Myocyte (in vitro differentiated cells): ENCODE results near the gene IL1A. TPM values are rescaled to one million over a fixed set of nuclear protein-coding genes. Genes with fewer than 3 reads are reported as not detected.
"Not testable (repeated sequence)": the region's sequence is repeated elsewhere in the genome, so short reads cannot be mapped to it uniquely, and the experiment has no call there.

Experiments used
- DNase-seq: peaks from one replicate; pipeline ENCODE4 v3.0.0-alpha.2; 2012; ENCODE audit warnings: low read depth
- polyA plus RNA-seq: library from polyadenylated mRNA; unstranded; fragments of >200 nt; gene quantifications from one replicate; pipeline ENCODE4 v1.2.1, GENCODE V29; 2012; ENCODE audit warnings: missing spikeins
- total RNA-seq: library from RNA; depleted of rRNA; stranded (reverse); fragments of >200 nt; gene quantifications from 2 replicates; pipeline ENCODE4 v1.2.3, GENCODE V29; 2014

Gene IL1A, protein sequence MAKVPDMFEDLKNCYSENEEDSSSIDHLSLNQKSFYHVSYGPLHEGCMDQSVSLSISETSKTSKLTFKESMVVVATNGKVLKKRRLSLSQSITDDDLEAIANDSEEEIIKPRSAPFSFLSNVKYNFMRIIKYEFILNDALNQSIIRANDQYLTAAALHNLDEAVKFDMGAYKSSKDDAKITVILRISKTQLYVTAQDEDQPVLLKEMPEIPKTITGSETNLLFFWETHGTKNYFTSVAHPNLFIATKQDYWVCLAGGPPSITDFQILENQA
- not detected in 2 replicates for total RNA-seq
- not detected for polyA plus RNA-seq

DNA sequence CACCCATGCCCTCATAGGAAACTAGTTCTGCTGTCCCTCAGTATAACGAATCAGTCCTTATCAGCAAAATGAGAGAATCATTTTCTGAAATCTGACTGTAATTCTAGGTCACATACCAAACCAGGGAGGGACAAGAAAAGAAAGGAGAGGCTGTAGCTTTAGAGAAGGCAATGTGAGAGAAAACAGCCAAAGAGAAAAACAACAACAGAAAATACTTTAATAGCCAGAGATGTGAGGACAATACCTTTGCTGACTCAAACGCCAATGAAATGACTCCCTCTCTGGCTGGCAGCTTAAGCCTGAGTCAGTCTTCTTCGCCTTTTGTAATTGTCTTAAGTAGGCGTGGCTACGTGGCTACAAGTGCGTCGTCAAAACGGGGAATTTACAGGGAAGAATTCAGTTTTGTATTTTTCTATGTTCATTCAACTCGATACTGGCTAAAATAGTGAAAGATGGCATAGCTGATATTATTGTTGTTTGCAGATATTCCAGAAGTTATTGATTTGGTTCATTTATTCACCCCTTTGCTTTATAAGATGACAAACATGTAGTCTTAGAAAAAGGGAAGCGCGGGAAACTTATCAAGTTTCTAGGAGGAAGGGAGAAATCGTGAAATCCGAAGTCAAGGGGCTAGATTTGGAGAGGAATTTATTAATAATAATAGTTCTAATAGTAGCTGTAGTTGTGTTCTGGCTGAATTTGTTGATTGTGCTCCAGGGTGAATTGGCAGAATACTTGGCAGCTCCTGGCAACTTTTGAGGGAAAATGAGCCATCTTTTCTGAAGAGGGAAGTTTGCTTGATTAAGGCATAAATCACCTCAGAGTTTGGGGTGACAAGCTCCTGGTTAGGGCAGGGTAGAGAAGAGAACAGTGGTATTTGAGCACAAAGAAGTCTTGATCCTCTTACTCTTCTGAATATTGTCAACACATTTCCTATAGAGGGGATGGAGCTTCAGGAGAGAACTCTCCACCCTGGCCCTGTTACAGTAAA, at the start of gene IL1A:
Gene IL1A, minus strand, starts transcription at position 295 of the 991 bp plus-strand sequence. CDS start 723 bp downstream, outside the sequence.
- peak; percentile 22 for DNase-seq

DNA sequence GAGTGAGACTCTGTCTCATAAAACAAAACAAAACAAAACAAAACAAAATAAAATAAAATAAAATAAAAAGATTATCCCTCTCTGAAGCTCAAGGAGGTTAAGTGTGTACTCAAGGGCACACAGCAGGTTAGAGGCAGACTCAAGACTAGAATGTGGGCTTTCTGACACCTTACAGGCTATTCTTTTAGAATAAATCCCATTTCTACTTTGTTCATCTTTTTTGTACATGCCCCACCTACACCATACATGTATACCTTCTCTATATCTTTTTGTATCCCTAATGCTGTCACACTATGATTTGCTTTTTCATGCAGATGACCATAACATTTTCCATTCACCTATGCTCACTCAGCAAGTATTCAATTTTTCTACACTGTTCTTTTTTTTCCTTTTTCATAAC, 49.7 kb upstream of the IL1A start:
- DNase-seq: no peak

DNA sequence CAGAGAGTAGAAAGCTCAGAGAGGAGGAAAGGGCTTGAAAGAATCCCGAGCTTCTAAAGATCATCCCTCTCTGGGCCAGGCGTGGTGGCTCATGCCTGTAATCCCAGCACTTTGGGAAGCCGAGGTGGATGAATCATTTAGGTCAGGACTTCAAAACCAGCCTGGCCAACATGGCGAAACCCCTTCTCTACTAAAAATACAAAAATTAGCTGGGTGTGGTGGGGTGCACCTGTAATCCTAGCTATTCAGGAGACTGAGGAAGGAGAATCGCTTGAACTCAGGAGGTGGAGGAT, 49.3 kb upstream of the IL1A start:
- DNase-seq: not testable (repeated sequence)

DNA sequence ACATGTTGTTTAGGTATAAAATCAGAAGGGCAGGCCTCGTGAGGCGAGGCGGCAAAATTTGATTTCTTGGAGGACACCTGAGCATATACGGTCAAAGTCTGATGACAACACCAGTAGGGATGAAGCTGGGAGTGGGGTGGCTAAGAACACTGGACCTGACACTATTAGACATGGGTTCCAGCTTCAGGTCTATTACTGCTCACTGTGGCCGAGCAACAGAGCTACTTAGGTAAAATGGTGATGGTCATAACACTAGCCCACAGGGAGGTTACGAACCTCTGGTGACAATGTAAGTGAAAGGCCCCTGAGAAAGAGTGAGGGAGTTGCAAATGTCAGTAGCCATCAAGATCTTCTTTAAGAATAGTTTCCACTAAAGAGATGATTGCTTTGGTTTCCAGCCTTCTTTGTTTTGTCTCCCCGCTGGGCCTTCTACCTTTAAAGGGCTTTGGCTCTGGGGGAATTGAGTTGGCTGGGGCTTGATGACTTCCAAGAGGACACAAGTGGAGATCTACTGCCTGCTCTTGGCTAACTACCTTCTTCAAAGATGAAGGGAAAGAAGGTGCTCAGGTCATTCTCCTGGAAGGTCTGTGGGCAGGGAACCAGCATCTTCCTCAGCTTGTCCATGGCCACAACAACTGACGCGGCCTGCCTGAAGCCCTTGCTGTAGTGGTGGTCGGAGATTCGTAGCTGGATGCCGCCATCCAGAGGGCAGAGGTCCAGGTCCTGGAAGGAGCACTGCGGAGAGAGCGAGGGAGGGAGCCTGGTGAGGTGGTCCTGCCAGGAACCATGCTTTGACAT, 48.7 kb upstream of the IL1A start:
- DNase-seq: no peak

DNA sequence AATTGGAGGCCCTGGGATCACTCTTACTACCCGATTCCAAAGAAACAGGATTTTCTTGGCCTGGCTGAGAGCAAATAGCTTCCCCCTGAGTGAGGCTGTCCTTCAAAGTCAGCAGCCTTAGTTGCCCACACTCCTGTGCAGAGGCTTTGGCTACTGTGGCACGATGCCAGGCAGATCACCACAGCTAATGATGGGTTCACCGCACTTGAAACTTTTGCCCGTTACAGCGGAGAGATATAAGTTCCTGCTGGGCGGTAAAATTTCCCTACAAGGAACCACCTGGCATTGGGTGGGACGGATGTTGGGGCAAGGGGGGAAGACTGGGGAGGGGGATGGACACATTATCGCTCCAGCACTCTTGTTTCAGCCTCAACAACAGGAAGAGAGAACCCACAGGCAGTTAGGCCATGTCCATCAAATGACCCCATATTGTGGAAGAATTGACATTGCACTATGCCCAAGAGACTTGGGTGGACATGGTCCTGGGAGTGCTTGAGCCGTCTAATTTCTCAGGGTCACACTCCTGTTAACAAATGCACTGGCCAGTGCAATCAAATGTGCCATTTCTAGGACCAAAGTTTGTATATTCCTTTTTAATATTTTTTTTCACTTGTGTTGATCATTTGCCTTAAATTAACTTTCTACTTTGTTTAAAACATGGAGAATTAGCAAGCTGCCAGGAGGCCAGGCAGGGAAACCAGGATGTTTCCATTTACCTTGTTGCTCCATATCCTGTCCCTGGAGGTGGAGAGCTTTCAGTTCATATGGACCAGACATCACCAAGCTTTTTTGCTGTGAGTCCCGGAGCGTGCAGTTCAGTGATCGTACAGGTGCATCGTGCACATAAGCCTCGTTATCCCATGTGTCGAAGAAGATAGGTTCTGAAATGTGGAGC, 47.9 kb upstream of the IL1A start:
- no peak for DNase-seq

DNA sequence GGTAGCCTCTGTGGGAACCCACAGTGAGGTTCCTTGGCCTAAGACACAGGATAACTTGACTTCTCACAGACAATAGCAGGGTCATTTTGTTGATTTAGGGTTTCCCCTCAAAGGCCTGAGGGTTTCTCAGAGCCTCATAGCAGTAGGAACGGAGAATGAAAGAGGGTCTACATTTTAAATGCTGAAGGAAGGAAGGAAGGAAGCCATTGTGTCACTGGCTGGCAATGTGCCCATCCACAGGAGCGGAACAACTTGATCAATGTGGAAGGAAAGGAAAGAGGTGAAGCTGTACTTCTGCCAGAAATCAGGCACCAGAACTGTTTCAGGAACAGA, 47.2 kb upstream of the IL1A start:
- DNase-seq: no peak

DNA sequence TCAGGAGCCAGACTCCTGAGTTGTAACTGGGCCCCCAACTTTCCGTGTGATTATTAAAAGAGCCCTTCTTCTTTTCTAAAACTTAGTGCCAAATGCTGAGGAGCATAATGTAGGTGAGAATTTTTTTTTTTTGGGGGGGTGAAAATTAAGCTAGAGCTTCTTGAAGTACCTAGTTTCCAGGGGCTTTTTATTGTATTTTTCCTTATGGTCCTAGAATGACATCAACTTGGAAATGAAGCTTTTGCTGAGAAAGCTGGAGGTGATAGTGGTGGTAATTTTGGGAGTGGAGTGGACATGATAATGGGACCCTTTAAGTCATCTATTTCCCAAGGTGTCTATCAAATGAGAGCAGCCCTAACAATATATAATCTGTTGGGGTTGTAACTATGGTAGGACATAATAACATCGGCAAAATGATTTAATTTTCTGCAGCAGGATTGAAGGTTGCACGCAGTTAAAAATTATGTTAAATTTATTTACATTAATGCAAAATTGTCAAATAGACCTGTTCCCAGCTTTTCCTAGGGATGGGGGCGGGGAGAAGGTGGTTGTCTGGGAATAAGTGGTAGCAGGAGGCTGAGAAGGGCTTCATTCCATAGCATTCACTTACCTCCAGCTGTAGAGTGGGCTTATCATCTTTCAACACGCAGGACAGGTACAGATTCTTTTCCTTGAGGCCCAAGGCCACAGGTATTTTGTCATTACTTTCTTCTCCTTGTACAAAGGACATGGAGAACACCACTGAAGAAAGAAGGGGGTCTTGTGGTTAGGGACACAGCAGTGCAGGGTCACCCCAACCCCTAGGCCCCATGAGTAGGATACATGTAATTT, 46.6 kb upstream of the IL1A start:
- DNase-seq: no peak

DNA sequence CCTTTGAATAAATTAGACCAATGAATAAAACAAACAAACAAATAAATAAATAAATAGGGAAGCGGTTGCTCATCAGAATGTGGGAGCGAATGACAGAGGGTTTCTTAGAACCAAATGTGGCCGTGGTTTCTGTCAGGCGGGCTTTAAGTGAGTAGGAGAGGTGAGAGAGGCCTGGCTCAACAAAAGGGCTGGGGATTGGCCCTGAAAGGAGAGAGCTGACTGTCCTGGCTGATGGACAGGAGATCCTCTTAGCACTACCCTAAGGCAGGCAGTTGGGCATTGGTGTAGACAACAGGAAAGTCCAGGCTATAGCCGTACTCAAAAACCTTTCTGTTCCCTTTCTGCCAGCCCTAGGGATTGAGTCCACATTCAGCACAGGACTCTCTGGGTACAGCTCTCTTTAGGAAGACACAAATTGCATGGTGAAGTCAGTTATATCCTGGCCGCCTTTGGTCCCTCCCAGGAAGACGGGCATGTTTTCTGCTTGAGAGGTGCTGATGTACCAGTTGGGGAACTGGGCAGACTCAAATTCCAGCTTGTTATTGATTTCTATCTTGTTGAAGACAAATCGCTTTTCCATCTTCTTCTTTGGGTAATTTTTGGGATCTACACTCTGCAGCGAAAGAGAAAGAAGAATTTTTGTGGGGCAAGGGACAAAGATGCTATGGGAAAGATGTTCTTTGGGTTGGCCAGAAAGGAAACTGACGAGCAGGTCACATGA, 45.8 kb upstream of the IL1A start:
- DNase-seq: no peak

DNA sequence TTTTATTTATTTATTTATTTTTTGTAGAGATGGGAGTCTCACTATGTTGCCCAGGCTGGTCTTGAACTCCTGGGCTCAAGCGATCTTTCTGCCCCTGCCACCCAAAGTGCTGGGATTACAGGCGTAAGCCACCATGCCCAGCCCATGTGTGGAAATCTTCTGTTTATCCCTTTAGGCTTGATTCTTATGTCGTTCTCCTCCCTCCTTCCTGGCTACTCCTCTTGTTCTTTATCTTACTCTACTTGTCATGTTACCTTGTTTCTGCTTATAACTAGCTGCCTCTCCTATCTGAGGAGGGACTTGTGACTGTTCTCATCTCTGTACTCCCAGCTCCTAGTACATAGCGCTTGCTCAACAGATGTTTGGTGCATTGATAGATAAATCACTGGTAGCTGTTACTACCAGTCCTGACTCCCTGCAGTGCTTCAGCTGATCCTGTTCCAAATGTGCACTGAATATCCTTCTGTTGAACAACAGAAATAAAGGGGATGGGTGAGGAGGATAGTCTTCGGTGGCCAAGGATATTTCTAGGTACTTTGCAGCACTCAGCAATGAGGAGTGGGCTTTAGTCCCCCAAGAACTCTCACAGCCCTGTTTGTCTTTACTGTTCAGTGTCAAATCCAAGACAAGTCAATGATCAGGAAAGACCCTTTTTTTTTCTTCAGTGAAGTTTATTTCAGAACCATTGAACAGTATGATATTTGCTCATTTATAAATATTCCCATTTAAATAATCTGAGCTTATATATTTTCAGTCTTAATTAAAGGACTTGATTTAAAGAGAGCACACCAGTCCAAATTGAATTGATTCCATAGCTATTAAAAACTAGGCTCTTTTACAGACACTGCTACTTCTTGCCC, 45.0 kb upstream of the IL1A start:
- DNase-seq: no peak

DNA sequence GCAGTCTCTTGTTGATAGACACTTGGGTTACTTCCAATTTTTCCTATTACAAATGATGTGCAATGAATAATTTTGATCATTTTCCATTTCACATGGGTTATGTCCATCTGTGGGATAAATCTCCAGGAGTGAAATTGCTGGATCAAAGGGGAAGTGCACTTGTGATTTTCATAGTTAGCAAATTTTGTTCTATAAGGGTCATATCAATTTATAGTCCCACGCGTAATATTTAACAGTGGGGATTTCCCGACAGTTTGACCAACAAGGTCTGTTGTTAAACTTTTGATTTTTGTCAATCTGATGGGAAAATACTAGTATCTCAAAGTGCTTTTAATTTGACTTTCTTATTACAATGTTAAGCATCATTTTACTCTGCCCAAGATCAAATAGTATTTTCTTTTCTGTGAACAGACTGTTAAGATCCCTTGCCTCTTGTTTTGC, 44.0 kb upstream of the IL1A start:
- DNase-seq: no peak

DNA sequence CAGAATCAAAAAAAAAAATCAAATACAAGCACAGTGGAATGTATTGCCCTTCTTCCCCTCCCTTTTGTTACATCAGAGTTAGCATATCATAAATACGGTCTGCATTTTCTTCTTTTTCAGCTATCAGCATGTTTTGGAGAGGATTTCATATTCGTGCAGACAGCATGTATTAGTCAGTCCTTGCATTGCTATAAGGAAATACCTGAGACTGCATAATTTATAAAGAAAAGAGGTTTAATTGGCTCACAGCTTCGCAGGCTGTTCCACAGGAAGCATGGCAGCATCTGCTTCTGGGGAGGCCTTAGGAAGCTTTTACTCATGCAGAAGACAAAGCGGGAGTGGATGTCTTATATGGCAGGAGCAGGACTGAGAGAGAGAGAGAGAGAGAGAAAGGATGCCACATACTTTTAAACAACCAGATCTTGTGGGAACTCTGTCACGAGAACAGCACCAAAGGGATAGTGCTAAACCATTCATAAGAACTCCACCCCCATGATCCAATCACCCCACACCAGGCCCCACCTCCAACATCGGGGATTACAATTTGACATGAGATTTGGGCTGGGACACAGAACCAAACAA, 43.4 kb upstream of the IL1A start:
- DNase-seq: no peak

DNA sequence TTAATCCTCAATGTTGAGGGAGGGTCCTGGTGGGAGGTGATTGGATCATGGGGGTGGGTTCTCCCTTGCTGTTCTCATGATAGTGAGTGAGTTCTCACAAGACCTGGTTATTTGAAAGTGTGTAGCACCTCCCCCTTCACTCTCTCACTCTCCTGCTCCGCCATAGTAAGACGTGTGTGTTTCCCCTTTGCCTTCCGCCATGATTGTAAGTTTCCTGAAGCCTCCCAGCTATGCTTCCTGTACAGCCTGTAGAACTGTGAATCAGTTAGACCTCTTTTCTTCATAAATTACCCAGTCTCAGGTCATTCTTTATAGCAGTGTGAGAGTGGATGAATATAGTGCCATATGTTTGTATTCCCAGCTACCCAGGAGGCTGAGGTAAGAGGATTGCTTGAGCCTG, 42.7 kb upstream of the IL1A start:
- no peak for DNase-seq

DNA sequence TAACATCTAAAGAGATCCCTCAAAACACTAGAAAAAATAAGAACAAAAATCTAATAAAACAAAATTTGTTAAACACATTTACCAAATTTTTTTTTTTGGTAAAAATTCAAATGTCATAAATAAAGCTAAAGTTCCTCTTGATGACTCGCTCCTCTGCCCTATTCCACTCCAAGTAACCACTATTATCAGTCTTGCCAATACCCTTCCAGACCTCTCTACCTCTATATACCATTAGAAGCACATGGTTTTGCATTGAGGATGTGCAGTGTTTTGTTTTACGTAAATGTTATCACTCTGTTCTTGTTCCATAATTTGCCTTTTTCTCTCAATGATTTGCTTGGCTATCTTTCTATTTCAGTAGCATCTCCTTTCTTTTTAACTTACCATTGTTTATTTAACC, 41.4 kb upstream of the IL1A start:
- DNase-seq: no peak

DNA sequence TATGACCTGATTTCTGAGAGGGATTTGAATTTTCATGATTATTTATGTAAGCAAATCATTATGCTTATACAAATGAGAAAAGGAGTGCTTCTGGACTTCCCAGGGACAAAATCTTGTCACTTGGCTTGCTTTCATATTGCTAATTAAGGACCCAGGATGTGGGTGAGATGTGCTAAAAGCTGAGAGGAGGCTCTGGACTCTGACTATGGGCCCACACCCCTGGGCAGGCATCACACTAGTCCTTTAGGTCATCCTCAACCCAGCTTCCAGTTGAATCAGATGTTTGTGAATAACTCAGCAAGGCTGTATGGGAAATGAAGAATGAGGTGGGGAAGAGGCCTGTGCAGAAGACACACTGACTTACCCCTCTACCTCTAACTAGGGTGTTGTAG, 40.4 kb upstream of the IL1A start:
- no peak for DNase-seq

DNA sequence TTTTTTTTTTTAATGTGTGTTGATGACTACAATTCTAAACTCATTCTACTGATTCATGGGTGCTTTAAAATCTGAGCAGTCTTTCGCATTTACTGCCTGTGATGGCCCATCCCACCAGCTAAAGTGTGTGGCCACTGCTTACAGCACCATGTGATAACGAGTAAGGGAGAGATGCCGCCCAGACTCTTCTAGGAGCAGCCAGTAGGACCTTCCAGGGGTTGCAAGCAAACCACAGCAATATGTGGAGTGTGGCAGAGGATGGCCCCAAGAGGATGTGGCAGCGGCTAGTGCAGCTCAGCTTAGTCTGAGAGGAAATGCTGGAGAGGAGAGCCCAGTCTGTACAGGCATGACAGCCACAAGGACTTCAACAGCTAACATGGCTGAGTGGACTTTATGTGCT, 37.4 kb upstream of the IL1A start:
- DNase-seq: no peak

DNA sequence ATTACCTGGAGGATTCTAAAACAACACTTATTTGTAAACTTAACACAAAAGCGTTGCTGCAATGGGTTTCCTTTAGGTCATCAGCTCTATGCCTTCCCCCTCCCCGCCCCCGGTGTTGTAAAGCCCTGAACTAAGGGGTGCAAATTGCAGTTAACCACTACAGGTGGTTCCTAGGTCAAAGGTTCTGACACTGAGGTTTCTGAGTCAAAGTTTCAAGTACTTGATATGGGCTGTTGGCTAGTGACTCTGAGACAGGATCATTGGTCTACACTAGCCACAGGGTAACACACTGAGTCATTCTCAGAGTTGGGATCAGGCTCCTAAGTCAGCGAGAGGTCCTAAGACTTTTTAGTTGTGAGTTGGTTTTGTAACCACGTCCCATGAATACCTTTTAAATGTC, 36.8 kb upstream of the IL1A start:
- DNase-seq: no peak

DNA sequence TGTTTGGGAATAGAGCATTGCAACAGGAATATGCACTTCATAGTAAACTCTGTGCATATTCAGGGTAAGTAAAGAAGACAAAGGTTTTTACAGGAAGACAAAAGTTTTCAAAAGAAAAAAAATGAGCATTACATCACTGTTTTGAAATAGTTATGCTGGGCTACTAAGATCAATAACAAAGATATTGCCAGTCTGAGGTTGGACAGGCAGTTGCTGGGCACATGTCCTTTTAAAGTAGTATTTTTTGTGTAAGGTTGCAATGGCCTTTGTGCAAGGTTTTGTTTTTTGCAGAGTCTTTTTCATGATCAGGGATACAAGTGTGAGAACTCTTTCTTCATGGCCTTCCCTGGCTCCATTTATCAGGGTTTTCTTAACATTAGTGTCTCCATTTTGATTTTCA, 36.0 kb upstream of the IL1A start:
- no peak for DNase-seq

DNA sequence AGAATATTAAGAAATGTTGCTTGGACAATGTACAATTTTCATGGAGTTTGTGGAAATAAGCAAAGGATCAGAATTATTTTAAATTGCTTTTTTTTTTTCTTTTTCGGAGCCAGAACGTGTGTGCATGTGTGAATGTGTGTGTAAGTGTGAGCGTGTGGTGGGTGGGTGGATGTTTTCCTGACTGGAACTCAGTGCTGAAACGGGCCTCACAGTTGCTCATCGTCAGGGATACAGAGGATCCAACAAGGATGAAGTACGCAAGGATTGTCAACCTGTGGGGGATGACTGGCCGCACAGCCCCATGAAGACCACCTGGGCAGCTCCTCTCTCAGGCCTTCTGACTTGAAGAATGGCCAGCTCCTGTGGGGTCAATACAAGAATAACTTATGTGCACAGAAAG, 34.8 kb upstream of the IL1A start:
- DNase-seq: no peak
